Erythroblast (primary cell): Measurements from ENCODE around the gene C16orf90.
"Not testable (repeated sequence)": the region's sequence is repeated elsewhere in the genome, so short reads cannot be mapped to it uniquely, and the experiment has no call there.

Source experiments
- DNase-seq, 2 experiments: peaks; one replicate each; lab custom pipeline; 2025; lab: John Stamatoyannopoulos, UW
- GATA1 ChIP-seq: IDR thresholded peaks from 2 replicates; pipeline ENCODE4 v1.6.1; 2011; ENCODE audit warnings: low read depth, mild to moderate bottlenecking, control low read depth, low read length, moderate library complexity
- POLR2A ChIP-seq: IDR thresholded peaks from 2 replicates; pipeline ENCODE4 v1.6.1; 2011; ENCODE audit warnings: mild to moderate bottlenecking, low read length

The C16orf90 gene

DNA sequence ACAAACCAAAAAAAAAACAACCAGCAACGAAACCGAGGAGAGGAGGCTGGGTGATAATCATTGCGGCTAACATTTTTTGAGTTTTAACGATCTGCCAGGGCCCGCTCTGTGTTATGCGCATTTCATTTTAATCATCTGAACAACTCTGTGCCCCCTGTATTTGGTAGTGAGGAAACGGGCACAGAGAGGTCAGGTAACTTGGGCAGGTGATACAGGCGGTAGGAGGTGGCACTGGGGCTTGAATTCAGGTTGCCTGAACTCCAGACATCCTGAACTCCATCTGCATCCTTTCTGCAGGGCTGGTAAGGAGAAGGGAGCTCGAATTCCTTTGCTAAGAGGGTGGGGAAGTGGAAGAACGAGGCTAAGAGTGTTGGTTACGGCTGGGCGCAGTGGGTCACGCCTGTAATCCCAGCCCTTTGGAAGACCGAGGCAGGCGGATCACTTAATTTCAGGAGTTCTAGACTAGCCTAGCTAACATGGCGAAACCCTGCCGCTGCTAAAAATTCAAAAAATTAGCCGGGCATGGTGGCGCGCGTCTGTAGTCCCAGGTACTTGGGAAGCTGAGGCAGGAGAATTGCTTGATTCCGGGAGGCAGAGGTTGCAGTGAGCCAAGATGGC, 6.6 kb upstream of the C16orf90 start:
- no peak for DNase-seq
- no peak for TF ChIP-seq GATA1
- no peak for TF ChIP-seq POLR2A

DNA sequence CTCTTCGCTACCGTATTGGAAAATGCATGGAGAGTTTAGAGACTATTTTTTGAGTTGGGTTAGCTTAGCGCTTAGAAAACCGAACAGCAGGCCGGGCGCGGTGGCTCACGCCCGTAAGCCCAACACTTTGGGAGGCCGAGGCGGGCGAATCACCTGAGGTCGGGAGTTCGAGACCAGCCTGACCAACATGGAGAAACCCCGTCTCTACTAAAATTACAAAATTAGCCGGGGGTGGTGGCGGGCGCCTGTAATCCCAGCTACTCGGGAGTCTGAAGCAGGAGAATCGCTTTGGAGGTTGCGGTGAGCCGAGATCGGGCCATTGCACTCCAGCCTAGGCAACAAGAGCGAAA, 6.1 kb upstream of the C16orf90 start:
- not testable (repeated sequence) for DNase-seq

DNA sequence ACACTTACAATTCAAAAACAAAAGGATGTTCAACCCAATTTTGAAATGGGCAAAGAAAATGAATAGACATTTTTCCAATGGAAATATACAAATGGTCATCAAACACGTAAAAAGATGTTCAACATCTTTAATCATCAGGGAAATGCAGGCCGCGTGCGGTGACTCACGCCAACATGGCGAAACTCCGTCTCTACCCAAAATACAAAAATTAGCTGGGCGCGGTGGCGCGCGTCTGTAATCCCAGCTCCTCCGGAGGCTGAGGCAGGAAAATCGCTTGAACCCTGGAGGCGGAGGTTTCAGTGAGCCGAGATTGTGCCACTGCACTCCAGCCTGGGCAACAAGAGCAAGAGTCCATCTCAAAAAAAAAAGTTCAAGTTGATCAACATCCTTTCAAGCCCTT, 3.7 kb upstream of the C16orf90 start:
- no peak for DNase-seq
- TF ChIP-seq GATA1 (no peak), POLR2A (no peak)

DNA sequence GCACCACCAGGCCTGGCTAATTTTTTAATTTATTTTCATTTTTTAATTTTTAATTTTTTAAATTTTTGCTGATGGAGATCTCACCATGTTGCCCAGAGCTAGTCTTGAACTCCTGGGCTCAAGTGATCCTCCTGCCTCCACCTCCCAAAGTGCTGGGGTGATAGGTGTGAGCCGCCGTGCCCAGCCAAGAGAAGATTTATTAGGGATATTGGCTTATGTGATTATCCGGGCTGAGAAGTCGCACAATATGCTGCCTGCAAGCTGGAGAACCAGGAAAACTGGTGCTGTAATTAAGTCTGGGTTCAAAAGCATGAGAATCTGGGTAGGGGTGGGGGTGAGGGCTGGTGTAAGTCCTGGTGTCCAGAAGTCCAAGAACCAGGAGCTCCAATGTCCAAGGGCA, 2.5 kb upstream of the C16orf90 start:
- TF ChIP-seq GATA1 (no peak), POLR2A (no peak)
- no peak for DNase-seq

DNA sequence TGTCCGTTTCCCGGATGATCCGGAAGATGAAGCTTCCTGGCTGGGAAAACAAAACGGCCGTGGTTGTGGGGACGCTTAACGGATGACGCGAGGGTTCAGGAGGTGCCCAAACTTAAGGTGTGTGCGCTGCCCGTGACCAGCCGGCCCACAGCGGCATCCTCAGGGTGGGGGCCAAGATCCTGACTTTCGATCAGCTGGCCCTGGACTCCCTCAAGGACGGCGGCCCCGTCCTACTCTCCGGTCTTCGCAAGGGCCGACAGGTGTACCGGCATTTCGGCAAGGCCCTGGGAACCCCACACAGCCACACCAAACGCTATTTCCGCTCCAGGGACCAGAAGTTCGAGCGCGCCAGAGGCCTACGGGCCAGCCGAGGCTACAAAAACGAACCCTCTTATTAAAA, 1.1 kb upstream of the C16orf90 start:
- TF ChIP-seq POLR2A (no peak), GATA1 (no peak)
- no peak for DNase-seq

DNA sequence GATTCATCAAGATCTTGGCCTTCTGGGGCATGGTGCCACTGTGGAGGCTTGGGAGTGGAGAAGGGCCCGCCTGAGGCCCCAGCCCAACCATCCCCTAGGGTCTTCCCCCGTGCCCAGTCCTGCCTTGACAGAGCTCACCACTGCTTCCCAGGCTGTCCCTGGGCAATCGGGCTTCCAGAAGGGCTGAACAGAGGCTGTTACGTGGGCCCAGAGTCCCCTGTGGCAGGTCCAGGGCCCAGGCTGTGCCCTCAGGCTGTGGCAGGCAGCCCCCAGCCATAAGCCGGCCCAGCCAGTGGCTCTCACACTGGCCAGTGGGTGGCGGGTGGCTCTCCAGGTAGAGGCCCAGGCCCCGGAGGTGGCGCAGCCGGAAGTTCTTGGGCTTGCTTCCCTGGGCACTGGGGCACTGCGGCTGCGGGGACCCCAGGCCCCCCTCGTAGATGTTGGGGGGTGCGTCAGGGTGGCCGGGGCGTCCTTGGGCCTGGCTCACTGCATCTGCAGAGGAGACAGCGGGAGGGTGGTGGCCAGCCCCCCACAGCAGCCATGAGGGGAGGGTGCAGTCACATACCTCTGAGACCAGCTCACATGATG, 809 bp downstream of the C16orf90 start:
- no peak for DNase-seq
- TF ChIP-seq POLR2A (no peak), GATA1 (no peak)

DNA sequence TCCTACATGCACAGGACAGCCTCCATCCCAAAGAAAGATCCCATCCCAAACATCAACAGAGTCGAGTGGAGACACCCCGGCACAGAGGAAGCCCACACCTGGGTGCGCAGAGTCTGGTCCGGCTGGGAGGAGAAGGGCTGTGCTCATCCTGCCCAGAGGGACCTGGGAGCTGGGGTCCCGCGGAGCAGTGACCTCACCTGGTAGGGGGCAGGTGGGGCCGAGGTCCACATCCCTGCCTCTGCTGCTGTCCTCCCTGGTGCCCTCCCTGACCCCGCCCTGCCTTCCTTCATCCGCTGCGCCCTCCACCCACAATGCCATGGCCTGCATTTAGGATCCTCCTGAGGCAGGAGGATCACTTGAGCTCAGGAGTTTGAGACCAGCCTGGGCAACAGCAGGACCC, 2.9 kb downstream of the C16orf90 start:
- DNase-seq, result no peak
- TF ChIP-seq GATA1, result no peak
- no peak for TF ChIP-seq POLR2A

DNA sequence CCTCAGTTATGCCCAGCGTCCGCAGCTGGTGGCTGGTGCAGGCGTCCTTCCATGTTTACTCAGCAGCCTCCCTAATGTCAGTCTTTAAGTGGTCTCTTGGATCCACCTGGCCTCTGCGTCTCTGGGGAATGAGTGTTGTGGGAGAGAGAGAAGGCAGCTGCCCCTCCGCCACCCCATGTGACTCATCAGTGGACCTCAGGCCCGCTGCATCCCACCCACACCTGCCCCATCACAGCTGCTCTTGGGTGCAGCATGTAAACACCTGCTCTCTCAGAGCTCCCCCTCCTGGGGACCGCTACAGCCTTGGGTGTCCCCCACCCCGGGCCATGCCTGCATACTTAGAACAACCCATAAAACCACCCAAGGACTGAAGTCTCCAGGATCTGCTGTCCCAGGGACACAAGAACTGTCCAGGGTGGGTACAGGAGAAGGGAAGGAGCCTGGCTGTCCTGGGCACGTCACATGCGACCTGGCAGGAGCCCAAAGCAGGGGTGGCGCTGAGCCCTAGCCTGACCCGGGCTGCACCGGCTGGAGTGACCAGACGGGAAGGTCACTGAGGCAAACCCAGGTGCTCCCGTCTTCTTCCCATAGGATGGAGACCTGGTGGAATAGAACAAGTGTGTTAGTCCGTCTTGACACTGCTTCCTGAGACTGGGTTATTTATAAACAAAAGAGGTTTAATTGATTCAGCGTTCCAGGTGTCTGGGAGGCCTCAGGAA, 4.2 kb downstream of the C16orf90 start:
- DNase-seq, result no peak
- TF ChIP-seq GATA1 (no peak), POLR2A (no peak)

DNA sequence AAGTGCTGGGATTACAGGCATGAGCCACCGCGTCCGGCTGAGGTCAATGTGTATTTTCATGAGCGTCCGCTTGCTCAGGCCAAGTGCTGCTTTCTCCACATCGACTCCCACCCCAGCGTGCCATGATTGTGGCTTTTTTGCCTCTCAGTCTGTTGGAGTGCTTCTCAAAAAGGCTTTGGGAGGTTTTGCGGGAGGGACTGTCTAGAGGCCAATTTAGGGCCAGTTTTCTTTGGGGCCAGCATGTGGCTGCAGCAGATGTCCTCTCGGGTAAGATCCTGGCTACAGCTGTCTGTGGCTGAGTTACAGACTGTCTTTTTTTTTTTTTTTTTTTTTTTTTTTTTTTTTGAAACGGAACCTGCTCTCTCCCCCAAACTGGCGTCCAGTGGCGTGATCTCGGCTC, 6.5 kb downstream of the C16orf90 start:
- DNase-seq, result no peak
- TF ChIP-seq GATA1 (no peak), POLR2A (no peak)

DNA sequence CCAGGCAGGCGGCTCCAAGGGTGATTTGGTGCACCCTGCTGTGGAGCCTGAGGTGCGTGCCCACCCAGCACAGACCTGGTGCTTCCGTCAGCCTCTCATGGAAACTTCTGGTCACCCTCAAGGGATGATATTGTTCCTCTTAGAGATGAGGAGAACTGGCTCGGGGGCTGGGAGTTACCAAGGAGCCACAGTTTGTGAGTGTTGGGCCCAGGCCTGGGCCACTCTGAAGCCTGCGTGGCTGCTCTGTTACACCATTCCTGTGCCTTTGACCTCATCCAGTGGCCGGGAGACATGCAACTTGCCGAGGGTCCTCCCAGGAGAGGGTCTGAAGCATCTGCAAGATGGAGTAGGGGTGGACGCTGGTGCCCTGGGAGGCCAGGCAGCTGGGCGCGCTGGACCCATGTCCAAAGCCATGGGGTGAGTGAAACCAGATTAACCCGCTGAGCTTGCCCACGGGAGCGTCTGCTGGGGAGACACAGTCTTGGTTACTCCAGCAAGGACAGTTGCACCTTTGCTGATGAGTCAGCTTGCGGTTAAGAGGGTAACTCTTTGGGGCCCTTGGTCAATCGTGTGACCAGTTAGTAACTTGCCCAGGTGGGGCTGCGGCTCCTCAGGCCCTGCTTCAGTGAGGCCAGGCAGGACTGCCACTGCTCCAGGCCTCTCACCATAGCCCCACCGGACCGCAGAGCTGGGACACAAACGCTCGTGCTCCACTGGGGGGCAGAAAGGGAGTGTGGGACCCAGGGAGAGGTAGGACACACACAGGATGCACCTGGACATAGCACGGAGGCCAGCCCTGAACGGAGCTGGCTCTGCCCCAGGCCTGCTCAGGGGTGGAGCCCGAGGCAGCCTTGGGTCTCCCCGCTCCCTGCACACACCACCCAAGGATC, 7.5 kb downstream of the C16orf90 start:
- TF ChIP-seq POLR2A (no peak), GATA1 (no peak)
- DNase-seq, result no peak

DNA sequence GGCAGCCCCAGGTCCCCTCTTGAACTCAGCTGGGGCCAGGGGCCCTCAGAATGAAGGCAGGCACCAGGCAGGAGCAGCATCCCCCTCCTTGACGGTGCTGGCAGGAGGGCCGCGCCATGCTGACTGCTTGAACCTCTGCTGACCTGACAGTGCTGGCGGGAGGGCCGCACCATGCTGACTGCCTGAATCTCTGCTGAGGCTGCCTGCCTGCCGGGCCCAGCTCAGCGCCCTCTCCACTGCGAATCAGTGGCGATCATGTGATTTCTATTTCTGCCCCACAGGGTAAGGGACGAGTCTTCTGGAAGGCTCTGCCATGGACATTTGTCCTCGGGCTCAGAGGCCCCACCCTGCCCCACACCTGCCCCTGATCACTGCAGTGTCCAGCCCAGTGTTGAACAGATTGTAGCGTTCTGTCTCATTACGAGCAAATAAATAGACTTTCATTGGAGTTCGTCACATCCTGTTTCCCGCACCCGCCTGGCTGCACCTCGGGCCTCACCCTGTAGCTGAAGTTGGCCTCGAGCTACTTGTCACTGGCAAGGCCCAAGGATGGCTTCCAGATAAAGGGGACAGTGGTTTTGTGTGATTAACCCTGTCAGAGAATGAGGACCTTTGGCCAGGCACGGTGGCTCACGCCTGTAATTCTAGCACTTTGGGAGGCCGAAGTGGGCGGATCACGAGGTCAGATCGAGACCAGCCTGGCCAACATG, 8.6 kb downstream of the C16orf90 start:
- TF ChIP-seq POLR2A (no peak), GATA1 (no peak)
- DNase-seq, result no peak

DNA sequence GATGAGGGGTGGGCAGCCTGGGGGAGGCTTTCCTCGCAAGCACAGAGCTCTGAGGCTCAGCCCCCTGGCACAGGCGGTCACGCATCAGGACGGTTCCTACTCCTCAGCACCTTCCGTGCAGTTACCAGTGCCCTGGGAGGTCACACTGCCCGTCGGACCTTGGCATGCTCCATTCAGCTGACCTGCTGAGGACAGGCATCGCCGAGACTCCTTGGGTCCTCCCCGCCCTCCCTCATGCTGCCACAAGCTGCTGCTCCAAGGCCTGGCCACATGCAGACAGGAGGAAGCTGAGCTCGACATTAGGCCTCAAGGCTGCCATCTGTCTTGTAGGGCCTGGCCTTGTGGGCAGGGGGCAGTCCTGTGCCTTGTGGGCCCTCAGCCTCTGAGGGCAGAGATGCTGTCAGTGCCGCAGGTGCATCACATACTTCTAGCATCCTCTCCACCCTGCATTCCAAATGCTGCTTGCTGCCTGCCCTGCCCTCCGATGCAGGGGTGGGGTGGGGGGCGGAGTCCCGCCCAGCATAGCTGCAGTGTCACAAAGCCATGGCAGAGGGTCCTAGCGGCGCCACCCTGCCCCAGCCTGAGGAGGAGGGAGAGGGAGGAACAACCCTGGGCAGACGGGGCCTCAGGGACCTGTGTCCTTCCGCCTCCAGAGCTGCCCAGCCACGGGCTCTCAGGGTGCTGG, 9.3 kb downstream of the C16orf90 start:
- TF ChIP-seq GATA1 (no peak), POLR2A (no peak)
- no peak for DNase-seq
